NCI-H2081 (cell line): ENCODE measurements around the gene CDRT4.

Experiments
- DNase-seq, 2 experiments: peaks; one replicate each; lab custom pipeline; 2025; lab: John Stamatoyannopoulos, UW

CDRT4 gene

DNA sequence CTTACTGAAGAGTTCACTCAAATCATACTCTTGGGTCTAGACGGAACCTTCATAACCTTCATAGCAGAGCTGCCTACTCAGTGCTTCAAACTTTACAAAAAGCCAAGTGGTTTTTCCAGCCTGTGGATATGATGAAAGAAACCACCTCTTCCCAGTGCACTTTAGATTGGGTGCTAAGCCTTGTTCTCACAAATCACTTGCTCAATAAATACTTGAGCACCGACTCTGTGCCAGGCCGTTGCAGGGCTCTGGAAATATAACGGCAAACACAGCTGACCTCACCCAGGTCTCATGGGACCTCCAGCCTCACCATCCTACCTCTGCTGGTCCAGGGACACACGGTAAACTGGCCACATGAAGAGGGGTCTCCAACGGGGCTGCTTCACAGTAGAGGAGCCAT is 35.7 kb downstream of the CDRT4 start:
- DNase-seq: no peak

DNA sequence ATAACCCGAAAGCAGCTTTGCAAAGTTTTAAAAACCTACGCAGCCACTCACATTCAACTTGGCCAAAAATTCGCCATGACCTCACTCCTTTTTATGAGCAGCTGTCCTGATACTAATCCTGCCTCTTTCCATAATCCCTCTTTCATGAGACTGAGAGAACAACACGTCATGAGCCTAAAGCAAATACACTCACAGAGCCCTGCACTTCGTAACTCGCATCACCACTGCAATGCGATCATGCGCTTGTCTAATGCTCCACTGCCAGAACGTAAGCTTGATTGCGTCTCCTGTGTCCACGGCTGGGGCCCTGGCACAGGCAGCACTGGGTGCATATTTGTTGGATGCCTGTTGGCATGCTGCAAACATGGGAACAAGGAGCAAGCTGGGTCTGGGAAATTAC is 36.2 kb downstream of the CDRT4 start:
- no peak for DNase-seq

DNA sequence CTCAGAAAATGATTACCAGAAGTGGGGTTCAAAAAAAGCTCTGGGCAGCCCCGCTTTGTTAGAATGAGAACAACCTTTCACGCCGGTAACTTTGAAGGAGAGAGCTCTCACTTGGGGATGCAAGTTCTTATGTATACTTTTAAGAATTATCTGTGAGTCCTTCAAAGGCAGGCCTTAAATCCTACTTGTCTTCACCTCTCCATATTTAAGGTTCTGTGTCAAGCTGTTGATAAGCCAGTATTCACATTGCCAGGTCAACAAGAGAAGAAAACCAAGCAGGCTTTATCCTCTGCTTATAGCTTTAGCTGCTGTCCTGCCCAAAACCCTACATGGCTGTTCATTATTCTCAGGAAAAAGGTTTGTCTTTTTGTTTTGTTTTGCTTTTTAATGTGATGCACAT is 42.9 kb downstream of the CDRT4 start:
- DNase-seq: no peak

DNA sequence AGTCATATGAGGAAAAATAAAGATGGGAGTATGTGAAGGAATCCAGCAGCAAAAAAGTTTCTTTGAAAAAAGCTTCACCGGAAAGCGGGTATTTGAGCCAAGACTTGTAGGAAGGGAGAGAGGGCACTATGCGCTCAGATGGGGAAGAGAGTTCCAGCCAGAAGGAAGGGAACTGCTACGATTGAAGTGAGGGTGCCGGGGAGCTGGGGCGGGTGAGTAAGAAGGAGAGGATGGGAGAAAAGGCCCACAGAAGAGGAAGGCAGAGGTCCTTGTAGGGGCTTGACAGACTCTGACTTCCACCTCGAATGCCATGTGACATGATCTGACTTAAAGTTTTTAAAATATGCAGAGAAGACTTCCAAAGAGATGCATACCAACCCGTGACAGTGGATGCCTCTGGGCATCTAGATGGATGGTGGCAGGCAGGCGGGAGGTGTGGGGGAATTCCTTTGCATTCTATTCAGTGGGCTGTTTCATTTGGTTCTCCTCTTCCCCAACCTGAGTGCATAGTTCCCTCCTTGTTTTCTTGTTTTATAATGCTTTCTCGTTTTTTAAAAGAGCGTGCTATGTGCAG is 44.9 kb downstream of the CDRT4 start:
- DNase-seq: no peak

DNA sequence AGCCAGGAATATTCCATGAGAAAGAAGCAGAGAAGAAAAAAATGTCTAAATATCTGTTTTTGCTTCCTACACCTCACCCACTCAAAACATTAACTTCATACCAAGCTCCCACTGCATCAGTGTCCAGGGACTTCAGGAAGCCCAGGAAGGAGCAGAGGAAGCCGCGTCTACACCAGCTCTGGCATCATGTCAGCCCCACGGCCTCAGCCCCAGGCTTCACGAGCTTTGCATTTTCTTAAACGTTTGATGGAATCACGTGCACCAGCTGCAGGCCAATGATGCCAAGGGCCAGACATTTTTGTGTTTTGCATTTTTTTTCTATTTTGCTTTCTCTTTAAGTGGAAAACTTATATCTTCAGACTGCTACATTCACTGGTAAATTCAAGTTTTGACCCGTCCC is 48.6 kb downstream of the CDRT4 start:
- no peak for DNase-seq

DNA sequence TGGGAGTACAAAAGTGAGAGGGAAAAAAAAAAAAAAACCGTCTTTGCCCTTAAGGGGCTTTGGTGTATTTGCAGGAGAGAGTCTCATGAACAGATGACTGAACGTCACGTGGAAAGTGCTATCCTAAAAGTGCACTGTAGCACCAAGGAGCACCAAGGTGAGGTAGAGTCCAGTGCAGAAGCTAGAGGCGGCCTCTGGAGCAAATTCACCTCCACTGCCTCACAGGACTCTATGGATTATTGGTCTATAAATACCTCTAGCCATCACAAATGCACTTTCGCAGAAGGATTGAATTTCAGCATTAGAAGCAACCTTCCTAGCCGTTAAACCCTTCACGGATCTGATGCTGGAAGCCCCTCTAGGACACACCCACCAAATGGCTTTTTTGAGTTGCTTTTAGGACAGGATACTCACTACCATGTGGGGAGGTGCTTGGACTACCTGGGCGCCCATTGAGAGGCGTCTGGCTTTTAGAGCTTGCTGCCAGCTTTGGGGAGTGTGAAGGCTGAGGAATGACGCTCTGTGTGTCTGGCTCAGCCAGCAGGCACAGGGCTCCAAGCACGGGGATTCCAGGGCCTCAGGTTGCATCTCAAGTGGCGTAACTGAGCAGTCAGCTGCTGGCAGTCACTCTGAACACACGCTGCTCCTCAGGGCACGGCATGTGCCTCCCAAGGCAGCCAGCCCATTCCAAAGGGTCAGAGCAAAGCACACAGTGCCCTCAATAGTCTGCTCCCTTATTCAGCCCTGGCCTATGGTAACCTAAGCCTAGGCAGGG is 52.7 kb downstream of the CDRT4 start:
- DNase-seq: no peak

DNA sequence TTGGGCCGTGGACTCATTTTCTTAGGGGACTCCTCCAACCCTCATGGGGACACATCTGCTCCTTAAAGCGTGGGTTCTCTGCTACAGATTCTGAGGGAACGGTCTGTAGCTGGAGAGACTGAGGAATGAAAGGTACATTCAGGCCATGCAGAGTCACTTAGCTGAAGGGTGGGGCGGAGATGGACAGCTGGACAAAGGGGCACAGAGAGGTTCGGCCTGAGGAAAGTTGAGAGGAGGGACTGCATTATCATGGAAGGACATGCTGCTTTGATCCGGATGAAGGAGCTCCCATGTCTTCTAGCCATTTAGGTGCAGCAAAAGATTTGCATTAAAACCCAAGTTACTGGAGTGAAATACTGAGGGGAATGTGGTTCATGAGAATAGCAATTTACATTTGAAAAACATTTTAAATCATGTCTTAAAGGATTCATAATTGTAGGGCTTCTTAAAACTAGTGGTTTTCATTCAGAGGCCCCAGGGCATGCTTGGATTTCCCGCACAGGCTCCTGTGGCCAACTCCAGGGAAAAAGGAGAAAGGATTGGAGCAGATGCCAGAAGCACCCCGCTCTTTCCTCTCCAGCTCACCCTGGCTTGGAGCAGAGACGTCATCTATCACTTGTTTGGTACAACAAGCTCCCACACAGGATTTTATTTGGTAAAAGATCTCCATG is 54.2 kb downstream of the CDRT4 start:
- DNase-seq: no peak

DNA sequence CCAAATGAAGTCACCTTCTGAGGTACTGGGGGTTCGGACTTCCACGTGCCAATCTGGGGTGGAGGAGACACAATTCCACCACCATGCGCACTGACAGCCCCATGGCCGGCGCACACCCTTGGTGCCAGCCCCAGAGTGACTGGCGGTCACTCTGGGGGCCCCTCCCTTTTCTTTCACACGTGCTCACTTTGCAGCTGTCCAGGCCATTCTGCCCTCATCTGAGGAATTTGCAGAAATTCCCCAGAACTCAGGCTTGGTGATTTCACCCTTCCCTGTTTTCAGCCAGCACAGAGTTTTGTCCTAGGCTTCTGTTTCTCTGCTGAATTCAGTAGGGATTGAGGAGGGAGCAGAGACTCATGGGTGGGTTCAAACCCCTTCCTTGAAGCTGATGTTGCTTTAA is 54.8 kb downstream of the CDRT4 start:
- no peak for DNase-seq

DNA sequence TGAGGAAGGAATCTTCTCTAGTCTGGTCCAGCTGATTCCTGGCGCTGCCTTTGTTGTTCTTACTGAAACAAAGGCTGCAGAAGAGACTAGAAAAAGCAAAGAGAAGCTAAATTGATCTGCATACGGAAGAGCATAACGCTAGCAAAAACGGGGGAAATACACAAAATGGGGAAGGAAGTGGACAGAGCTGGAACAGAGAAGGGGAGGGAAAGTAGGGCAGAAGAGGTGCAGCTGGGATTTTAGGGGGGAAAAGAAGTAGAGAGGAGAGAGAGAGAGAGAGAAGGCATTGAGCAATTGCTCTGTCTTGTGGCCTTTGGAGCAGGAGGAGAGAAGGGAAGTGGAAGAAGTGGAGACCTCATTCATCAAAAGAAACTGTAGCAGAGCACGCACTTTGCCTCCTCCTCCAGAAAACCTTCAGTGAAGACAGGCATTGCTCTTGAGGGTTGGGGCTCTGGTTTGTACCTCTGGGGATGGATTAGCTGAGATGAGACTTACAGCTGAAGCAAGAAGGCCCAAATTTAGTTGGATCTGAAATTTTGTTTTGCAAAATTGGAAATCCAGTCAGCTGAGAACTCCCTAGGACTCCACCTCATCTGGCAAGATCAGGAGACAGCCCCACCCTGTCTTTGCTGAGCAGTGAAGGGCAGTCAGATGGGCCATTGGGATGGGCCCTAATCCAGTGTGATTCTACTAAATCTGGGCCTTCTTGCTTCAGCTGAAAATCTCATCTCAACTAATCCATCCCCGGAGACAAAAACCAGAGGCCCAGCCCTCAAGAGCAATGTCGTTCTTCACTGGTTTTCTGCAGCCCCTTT is 55.8 kb downstream of the CDRT4 start:
- no peak for DNase-seq

DNA sequence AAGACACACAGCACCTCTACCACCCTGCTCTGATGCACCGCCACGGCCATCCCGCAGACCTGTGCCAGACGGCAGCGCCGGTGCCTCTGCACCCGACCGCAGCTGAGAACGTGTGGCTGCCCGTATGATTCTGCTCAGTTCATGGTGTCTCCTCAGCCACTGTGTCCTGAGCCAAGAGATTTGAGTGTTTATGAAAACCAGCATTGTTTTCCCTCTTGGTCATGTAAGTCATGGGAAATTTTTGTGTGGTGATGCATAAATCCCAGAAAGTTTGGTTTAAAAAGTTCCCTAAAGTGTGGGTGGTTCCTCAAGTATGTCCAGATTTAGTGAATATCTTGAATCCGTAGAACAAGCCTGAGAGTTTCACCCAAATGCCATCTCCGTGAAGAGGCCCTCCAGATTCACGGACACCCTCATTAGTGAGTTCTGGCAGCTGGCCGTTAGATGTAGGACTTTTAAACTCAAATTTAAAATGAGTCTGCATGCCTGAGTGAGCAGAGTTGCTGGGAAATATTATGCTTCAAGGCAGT is 57.6 kb downstream of the CDRT4 start:
- DNase-seq: no peak

DNA sequence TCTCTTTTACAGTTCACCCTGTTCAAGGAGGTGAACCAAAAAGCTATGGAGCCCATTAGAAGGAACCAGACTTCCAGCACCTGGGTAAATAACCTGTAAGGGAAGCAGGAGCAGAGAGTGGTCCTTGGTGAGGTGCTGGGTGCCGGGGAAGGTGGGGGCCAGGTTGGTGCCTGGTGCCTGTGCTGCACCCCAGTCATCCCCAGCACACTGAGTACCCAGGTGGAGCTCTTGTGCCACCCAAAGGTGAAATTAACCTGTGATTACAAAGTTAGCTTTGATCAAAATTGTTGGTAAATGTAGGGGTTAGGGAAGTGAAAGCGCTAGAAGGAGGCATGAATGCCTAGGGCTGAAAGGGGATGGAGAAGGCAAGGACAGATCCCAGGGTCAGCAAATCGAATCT is 58.6 kb downstream of the CDRT4 start:
- no peak for DNase-seq

DNA sequence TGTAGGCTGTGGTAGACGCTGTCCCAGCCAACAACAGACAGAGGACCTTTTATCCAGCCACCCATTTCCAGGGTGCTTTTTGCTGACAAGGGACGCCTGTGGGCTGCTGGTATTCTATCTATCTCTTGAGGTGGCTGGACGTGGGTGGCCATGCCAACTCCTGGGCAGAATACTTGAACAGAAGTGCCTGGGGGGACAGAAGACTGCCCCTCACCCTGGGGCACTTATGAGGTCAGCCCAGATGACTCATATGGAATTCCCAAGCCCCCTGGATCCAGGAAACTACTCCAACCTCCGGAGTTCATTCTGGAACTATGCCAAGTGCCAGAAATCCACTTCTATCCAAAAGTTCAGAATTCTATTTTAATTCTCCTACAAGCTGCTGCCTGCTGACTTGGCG is 61.3 kb downstream of the CDRT4 start:
- no peak for DNase-seq

DNA sequence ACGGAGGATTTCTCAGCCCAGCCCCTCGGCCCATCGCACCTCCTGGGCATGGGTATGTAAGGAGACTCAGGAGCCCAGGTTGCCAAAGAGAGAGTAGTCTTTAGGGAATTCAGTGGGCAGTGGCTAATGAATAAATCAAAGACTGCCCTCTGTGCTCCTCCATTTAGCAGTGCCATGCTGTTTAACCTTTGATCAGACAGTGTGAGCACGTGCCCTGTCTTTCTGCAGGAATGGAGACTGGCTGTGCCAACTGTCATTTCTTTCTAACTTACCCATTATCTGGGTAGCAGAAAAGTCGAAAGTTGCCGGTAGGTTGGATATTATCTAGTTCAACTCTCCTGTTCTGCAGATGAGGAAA is 62.4 kb downstream of the CDRT4 start:
- no peak for DNase-seq

DNA sequence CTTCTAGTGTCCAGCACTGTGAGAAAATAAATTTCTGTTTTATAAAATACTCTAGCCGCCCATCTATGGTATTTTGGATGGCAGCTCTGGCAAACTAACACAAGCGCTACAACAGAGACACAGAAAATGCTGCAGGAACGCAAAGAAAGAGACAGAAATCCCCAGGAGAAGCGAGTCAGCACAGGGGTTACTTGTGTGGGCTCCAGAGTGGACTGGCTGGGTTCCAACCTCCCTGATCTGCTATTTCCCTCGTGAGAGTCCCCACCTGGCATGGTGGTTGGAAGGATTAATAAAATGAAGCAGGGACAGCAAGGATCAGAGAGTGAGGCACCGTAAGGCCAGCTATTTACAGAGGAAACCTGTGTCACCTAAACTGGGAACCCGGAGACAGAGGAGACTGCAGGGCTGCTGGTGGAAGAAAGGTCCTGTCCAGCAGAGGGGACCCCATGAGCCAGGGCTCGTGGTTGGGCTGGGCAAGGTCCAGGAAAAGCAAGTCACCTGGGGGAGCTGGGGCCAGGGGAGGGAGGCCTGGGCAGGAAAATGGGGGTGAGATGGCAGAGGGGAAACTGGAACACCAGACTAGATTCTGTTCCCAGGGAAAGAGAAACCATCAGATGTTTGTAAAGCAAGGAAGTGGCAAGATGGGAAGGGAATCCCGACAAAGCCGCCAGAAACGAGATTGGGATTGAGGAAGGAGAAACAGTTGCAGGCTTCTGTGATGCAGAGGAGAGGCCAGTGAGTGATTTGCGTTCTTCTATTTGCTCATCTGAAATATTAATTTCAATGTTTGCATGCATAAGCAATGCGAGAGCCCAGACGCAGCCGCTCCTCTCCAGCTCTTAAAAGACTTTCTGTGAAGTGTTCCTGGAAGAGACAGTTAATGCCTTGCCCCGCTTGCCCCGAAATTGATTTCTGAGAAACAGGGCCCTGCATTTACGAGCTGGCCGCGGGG is 63.0 kb downstream of the CDRT4 start:
- DNase-seq: no peak

DNA sequence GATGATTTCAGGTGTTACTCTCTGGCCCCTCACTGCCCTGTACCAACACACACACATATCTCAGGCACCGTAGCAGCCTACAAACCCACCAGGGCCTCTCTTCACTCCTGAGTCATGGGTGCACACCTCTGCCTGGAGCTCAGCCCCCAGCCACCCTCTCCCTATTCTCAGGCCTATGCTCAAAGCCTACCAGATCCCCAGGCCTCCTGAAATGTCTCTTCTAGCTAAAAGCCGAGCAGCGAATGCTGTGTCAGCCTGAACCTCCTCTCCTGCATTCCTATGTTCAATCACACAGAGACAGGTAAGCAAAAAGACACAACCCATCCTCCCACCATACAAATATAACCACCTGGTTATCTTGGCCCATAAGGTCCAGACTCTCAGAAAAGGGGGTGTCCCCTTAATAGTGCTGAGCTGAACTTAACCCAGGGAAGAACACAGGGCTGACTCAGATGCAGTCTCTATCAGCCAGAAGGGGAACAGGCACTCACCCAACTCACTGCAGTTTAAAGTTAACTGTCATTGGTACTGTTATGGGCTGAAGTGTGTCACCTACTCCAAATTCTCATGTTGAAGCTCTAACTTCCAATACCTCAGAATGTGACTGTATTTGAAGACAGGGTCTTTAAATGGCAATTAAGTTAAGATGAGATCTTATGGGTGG is 64.0 kb downstream of the CDRT4 start:
- DNase-seq: no peak

DNA sequence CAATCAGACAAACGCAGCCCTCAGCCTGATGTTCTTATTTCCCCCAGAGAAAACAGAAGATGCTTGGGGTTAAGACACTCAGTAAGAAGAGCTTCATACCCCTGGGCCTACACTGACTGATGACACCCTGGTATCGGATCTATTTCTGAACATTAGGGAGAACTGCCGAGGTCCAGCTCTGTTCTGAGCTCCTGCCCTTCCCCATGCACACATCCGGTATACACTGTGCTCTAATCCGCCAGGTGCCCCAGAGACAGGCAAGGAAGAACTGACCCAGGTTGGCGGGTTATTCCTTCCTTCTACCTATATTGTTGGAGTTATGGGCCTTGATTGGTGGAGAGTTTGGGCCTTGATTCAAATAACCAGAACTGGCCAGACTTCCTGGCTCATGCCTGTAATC is 68.0 kb downstream of the CDRT4 start:
- no peak for DNase-seq

DNA sequence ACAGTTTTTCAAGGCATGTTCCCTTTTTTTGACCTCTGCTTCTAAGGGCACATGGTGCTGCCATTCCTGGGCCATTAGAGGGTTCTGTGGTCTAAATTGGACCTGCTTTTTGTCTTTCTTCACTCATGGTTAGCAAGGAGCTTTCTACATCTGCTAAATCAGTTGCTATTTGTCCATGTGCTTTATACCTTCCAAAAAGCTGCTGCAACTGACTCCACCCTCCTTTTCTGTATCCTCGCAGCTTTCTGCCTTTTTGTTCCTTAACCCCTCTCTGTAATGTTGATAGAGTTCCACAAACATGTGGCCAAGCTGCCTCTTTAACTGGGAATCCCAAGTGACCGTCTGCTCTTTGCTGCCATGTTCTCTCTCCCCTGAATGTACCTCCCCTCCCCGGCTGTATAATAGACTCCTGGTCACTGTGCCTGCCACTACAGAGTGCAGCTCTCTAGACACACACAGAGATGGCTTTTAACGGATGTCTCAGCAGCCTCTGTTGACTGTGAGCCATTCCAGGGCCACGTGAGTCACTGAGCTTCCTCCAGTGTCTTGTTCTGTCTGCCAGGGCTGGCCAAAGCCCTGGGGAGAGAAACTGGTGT is 68.6 kb downstream of the CDRT4 start:
- DNase-seq: no peak

DNA sequence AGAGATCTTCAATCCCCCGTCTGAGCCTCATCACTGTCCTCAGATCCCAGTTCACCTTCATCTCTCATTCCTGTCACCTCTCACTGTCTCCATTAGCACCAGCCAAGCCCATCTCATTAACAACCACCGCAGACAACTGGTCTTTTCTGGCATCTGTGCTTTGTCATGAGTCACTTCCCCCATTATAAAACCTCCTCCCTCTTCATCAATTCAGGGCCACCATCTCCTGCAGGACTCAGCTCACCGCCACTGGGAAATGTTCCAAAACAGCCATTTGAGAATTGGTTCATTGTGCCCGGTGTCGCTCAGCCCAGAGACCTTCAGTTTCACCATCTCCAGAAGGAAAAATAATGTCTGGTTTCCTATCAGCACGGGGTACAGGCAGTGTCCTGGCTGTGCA is 69.1 kb downstream of the CDRT4 start:
- DNase-seq: no peak

DNA sequence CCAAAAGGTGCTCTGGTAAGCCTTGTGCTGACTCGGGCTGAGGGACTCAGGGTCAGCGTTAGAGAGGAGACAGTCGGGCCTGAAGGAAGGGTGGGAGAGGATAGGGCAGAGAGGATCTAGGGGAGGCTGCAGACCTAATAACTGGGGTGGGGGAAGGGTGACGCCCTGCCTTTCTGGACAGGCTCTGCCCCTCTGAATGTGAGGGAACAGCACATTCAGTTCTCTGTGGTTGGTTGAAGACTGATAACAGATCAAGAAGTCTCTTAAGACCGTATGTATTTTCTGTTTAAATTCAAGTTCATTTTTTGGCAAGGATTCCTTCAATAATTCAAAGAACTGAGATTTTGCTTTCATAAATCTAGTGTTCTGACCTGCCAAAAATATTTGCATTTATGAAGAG is 69.8 kb downstream of the CDRT4 start:
- no peak for DNase-seq

DNA sequence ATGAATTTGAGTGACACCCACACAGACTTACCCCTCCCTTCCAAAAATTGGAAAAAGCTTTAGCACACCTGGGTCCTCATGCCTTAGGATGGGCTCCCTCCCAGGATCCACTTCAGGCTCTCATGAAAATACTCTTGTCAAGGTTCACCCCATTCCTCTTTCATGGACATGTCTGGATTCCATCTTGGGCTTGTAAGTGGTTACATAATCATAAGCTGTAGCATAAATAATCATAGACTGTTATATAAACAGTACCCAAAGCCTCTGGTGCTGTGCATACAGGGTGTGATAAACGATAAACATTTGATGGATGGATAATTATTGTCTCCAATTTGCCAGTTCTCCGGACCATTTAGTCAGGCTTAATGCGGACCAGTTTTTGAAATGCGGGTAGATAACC is 72.3 kb downstream of the CDRT4 start:
- no peak for DNase-seq
